KOPT-K1 (cell line): ENCODE data around the gene CPO.

Source experiments
- H3K27ac ChIP-seq: fragments of 200-600 bp; sonication (generic); 2 replicates; pipeline ENCODE4 v1.5.1; 2016; ENCODE audit warnings: antibody characterized with exemption, mild to moderate bottlenecking, low read depth, low read length; ENCODE audit not compliant: poor library complexity, severe bottlenecking
- H3K36me3 ChIP-seq: fragments of 200-600 bp; sonication (generic); 2 replicates; pipeline ENCODE4 v1.5.1; 2017; ENCODE audit warnings: antibody characterized with exemption, mild to moderate bottlenecking, low read length, moderate library complexity; ENCODE audit not compliant: insufficient read depth
- H3K9me3 ChIP-seq: fragments of 200-600 bp; sonication (generic); 2 replicates; pipeline ENCODE4 v1.5.1; 2017; ENCODE audit warnings: antibody characterized with exemption, low read length, mild to moderate bottlenecking; ENCODE audit not compliant: insufficient read depth, poor library complexity, severe bottlenecking

CPO gene

GRCh38 chr2:206983161-206983859, 44.0 kb downstream of the CPO start:
- Histone ChIP-seq H3K27ac (no peak overlapping the region), H3K36me3 (no peaks in the 10 kb centered on the region), H3K9me3 (no peaks in the 10 kb centered on the region)

DNA sequence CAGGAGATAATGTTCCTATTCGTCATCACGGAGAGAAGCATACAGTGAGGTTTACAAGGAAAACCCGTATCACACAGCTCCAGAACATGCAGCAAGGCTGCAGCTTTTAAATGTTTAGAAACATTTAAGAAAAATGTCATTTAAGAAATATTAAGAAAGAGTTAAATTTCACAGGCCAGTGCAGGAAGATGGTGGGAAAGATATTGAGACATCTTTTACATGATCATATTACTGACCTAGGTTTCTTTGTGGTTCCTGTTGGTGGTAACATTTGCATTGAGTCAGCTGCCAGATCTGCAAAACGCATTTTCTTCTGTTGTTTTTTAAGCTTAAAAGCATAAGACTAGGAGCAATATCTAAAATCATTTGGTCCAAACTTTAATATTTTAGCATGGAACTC, 44.9 kb downstream of the CPO start:
- H3K27ac ChIP-seq, result no peak overlapping the region
- H3K36me3 ChIP-seq, result no peaks in the 10 kb centered on the region
- H3K9me3 ChIP-seq, result no peaks in the 10 kb centered on the region

GRCh38 chr2:206986943-206987342, 47.6 kb downstream of the CPO start:
- Histone ChIP-seq H3K36me3 (no peaks in the 10 kb centered on the region), H3K9me3 (no peaks in the 10 kb centered on the region)

DNA sequence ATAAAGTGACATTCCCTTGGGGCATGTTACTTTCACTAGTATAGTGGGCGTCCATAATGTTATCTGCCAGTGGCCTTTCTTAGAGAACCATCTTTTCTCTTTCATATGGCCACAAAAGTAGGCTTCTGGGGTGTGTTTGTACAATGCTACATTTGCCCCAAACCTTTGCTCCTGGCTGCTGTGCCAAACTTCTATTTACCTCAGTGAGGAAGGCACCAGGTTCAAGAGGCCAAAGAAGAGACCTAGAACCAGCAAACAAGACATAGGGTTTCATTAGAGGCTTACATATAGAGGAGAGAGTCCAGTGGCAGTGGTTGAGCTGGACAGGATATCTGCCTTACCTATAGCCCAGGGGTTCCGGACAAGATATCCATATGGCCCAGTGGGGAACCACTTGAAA, 48.5 kb downstream of the CPO start:
- Histone ChIP-seq H3K9me3 (no peaks in the 10 kb centered on the region), H3K27ac (no peak overlapping the region), H3K36me3 (no peaks in the 10 kb centered on the region)

More at GRCh38 chr2:206986943-206987342, 47.6 kb downstream of the CPO start:
- H3K27ac ChIP-seq, result no peak overlapping the region

GRCh38 chr2:206988884-206989283, 49.6 kb downstream of the CPO start:
- H3K27ac ChIP-seq, result no peak overlapping the region
- H3K36me3 ChIP-seq, result no peaks in the 10 kb centered on the region
- no peaks in the 10 kb centered on the region for H3K9me3 ChIP-seq

DNA sequence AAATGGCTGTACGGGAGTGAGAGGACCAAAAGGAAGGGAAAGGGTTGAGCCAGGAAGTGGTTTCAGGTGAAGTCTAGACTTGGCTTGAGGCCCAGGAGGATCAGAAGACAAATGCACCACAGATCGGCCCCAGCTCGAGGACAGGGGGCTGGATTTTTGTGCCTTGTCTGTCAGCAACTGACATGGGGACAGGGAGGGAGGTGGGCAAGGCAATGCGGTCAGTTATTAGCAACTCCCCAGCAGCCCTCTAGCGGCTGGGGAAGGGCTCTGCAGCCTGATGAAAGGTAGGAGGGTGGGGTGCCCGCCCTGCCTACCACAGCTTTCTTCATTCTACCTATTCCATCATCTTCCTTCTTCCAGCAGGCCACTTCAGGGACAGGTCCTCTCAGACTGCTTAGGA, 50.0 kb downstream of the CPO start:
- Histone ChIP-seq H3K36me3 (no peaks in the 10 kb centered on the region), H3K9me3 (no peaks in the 10 kb centered on the region), H3K27ac (no peak overlapping the region)

DNA sequence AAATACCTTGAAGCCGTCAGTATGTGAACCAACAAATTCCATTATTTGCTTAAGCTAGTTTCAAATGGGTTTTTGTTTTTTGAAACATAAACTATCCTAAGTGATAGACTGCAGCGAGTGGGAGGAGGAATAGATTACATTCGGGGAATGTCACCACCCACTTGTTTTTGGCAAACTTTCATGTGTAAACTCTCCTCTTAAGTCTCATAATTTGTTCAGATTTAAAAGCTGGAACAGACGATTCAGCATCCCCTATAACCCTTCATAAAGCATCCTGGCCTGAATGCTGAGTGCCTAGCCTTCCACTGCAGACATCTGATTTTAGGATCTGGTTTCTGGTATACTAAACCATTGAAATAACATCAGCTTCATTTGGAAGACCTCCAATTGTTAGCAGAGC, 51.0 kb downstream of the CPO start:
- no peaks in the 10 kb centered on the region for H3K36me3 ChIP-seq
- H3K27ac ChIP-seq, result no peak overlapping the region
- H3K9me3 ChIP-seq, result no peaks in the 10 kb centered on the region

DNA sequence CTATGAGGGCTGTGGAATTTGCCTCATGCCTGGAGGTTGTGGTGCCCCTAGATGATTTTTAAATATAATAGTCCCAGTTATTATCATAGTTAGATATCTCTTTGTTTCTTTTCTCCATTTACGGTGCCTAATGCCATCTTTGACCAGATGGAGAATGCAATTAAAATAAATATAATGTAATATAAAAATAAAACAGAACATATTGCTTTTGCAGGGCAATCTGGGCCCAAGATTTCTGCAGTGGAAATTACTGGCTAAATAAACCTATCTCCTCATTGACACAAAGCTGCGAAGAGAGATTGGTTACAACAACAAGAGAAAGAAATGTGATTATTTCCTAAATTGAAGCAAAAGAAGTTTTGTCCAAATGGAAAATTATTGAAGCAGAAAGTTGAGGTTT, 51.8 kb downstream of the CPO start:
- Histone ChIP-seq H3K9me3 (no peaks in the 10 kb centered on the region), H3K36me3 (no peaks in the 10 kb centered on the region), H3K27ac (no peak overlapping the region)

DNA sequence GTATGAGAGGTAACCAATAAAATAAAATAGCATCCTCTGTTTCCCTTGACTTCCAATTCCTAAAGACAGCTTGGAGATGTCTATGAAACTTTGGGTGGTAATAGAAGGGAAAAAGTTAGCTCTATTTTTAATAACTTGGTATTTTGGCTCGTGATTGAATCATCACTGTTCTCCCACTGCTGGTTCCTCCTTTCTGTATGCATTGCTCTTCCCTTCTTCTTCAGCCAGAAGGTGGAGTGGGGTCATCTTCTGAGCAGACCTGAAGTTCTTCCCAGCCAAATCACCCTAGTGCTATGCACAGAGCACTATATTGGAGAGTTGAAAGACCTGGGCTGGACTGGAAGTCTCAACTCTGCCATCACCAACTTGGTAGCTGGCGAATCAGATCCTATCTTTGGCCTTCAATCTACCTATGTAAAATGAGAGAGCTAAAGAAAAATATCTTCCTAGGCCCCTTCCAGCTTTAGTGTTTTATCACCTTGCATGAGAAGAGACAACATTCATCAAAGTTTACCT, 54.1 kb downstream of the CPO start:
- Histone ChIP-seq H3K36me3 (no peaks in the 10 kb centered on the region), H3K9me3 (no peaks in the 10 kb centered on the region), H3K27ac (no peak overlapping the region)

GRCh38 chr2:206993964-206994363, 54.6 kb downstream of the CPO start:
- no peak overlapping the region for H3K27ac ChIP-seq
- no peaks in the 10 kb centered on the region for H3K9me3 ChIP-seq
- H3K36me3 ChIP-seq, result no peaks in the 10 kb centered on the region

GRCh38 chr2:206996556-206997065, 57.3 kb downstream of the CPO start:
- Histone ChIP-seq H3K36me3 (no peaks in the 10 kb centered on the region), H3K9me3 (no peaks in the 10 kb centered on the region)

DNA sequence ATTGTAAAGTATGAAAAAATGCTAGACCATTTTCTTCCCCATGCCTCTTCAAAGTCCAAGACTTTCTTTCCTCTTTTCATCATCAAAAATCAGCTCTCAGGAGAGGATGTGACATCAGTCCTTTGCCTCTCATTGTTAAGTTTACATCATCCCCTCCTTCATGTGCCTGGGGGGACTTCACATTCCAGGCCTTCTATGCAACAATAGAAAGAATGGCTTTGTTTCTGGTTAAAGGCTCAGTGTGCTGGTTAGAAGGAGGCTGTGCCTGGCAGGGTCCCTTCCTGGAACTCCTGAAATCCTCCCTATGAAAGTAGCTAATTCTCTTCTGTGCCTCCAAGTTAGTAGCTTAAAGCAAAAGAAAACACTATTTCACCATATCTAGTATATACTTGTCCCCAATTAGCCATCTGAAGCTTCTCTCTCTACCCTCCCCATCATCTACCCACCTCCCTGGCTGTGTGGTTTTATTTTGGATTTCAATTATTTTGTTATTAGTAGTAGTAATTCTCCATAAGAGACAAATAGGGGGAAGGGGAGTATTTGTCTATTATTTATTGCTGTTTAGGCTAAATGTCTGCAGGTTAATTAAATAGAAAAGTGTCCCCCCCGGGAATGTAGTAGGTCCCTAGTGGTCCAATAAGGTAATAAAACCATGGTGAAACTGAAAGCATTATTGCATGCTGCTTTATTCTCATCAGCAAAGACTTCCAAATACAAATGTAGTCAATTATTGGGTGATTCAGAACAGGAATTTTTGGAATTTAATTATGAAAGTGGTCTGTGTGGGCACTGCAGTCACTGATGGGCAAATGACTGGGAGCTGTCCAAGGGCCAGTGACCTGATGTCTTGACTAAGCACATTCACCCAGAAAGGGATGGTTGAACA, 69.0 kb downstream of the CPO start:
- H3K27ac ChIP-seq, result no peak overlapping the region
- no peaks in the 10 kb centered on the region for H3K36me3 ChIP-seq
- no peaks in the 10 kb centered on the region for H3K9me3 ChIP-seq

More at GRCh38 chr2:206996556-206997065, 57.3 kb downstream of the CPO start:
- H3K27ac ChIP-seq, result no peak overlapping the region

DNA sequence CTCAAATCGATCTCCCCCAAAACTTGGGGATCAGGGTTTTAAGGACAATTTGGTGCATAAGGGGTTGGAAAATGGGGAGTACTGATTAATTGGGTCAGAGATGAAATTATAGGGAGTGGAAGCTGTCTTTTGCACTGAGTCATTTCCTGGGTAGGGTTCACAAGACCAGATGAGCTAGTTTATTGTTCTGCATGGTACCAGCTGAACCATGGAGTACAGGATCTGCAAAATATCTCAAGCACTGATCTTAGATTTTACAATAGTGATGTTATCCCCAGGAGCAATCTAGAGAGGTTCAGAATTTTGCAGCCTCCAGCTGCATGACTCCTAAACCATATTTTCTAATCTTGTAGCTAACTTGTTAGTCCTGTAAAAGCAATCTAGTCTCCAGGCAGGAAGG, 73.1 kb downstream of the CPO start:
- Histone ChIP-seq H3K27ac (no peak overlapping the region), H3K36me3 (no peaks in the 10 kb centered on the region), H3K9me3 (no peaks in the 10 kb centered on the region)

DNA sequence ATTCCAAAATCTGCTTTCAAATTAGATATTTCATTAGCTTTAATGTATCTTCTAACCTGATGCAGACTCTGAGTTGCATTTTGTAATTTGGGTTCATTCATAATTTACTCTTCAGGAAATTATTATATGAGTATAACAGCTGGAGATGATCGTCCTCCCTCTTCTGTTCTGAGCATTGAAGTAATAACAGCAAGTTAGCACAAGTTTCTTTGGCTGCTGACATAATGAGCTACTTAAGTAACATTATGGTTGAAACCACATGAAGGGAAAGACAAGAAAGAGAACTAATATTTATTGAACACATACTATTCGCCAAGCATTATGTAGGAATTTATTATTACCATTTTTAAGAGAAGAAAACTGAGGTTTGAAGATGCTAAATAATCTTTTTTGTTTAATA, 75.1 kb downstream of the CPO start:
- no peak overlapping the region for H3K27ac ChIP-seq
- no peaks in the 10 kb centered on the region for H3K36me3 ChIP-seq
- no peaks in the 10 kb centered on the region for H3K9me3 ChIP-seq

- no peaks in the 10 kb centered on the region for H3K36me3 ChIP-seq
- H3K9me3 ChIP-seq, result no peaks in the 10 kb centered on the region
- H3K27ac ChIP-seq, result no peak overlapping the region
These were observed 76.6 kb downstream of the CPO start for GRCh38 chr2:207015901-207016300.
